Upper lobe of left lung (tissue), 4 donors: ENCODE data around the gene MTHFD2L.
"Not testable (repeated sequence)": the region's sequence is repeated elsewhere in the genome, so short reads cannot be mapped to it uniquely, and the experiment has no call there.

ENCODE experiments used
- POLR2A ChIP-seq, 4 donors: fragments of 450-650 bp; IDR thresholded peaks; one replicate each; pipeline ENCODE4 v1.5.1; 2016 to 2017; ENCODE audit warnings: antibody characterized with exemption in 4 of 4, mild to moderate bottlenecking in 2 of 4
- POLR2AphosphoS5 ChIP-seq, 2 donors: sonication (generic); formaldehyde crosslinking; IDR thresholded peaks; one replicate each; pipeline ENCODE4 v1.5.1; 2017; ENCODE audit warnings: antibody characterized with exemption in 2 of 2
- TF ChIP-seq, protein P1 (sequence below), 6 experiments: fragments of 450-650 bp in 4 of 6; fragments of 200-600 bp in 2 of 6; sonication (generic) in 2 of 6; IDR thresholded peaks; one replicate each; pipeline ENCODE4 v1.5.1; 2016 to 2019; ENCODE audit warnings: antibody characterized with exemption in 6 of 6

DNA sequence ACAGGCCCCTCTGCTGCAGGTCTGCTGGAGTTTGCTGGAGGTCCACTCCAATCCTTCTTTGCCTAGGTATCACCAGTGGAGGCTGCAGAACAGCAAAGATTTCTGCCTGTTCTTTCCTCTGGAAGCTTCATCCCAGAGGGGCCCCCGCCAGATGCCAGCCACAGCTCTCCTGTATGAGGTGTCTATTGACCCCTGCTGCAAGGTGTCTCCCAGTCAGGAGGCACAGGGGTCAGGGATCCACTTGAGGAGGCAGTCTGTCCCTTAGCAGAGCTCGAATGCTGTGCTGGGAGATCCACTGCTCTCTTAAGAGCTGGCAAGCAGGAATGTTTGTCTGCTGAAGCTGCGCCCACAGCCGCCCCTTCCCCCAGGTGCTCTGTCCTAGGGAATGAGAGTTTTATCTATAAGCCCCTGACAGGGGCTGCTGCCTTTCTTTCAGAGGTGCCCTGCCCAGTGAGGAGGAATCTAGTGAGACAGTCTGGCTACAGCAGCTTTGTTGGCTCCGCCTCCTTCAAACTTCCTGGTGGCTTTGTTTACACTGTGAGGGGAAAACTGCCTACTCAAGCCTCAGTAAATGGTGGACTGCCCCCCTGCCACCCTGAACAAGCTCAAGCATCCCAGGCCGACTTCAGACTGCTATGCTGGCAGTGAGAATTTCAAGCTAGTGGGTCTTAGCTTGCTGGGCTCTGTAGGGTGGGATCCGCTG is 56.7 kb downstream of the MTHFD2L start:
- TF ChIP-seq, protein P1, sequence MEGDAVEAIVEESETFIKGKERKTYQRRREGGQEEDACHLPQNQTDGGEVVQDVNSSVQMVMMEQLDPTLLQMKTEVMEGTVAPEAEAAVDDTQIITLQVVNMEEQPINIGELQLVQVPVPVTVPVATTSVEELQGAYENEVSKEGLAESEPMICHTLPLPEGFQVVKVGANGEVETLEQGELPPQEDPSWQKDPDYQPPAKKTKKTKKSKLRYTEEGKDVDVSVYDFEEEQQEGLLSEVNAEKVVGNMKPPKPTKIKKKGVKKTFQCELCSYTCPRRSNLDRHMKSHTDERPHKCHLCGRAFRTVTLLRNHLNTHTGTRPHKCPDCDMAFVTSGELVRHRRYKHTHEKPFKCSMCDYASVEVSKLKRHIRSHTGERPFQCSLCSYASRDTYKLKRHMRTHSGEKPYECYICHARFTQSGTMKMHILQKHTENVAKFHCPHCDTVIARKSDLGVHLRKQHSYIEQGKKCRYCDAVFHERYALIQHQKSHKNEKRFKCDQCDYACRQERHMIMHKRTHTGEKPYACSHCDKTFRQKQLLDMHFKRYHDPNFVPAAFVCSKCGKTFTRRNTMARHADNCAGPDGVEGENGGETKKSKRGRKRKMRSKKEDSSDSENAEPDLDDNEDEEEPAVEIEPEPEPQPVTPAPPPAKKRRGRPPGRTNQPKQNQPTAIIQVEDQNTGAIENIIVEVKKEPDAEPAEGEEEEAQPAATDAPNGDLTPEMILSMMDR (IDR thresholded peaks at IDR 0.05) = not testable (repeated sequence)
- not testable (repeated sequence) for TF ChIP-seq POLR2AphosphoS5, POLR2A (IDR thresholded peaks at IDR 0.05)
